ENCODE results near the gene TARP.

GRCh38 chr7:38280000-38280399 is 6.6 kb upstream of the TARP start:
- no peak for TF ChIP-seq CTCF (IDR thresholded peaks at IDR 0.05)
- no peak for TF ChIP-seq EZH2 (IDR thresholded peaks at IDR 0.05)
- TF ChIP-seq EZH2phosphoT487 (IDR thresholded peaks at IDR 0.05): no peak
